ENCODE data around the gene ME1.

- no peak for TF ChIP-seq CTCF (conservative IDR thresholded peaks at IDR 0.05 in 1 of 2, IDR thresholded peaks at IDR 0.05 in 1 of 2; ENCODE audit: extremely low read depth in 1 of 2, insufficient read depth in 1 of 2, low read depth in 1 of 2, low read length in 2 of 2)
- no peak for TF ChIP-seq EZH2 (IDR thresholded peaks at IDR 0.05; ENCODE audit: borderline replicate concordance, low read length)
These were observed 120.8 kb downstream of the ME1 start for GRCh38 chr6:83310046-83310445.

Measured in mammary epithelial cell (primary cell).